ENCODE data around the gene APEX2. TPM values are rescaled to one million over a fixed set of nuclear protein-coding genes. Genes with fewer than 3 reads are reported as not detected.

APEX2 gene
- total RNA-seq, 1 donor = 8.8 TPM

DNA sequence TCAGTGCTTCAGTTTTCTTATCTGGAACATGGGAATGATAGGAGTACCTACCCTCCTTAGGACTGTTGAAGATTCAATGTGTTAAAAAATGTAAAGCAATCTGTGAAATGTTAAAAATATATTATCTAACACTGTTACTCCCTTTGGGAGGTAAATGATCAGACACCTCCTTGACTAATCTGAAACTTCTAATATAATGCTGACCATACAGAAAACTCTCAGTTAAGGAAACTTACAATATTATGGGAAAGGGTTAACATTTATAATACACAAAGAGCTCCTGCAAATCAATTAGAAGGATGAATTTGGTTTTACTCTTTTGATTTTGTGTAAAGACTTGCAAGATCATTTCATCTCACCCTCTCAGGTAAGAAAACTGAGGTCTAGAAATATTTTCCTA is 4.5 kb upstream of the APEX2 start:
- H3K4me3 ChIP-seq (ENCODE audit: low read depth, low read length) = no peak overlapping the region
- TF ChIP-seq, protein P1, sequence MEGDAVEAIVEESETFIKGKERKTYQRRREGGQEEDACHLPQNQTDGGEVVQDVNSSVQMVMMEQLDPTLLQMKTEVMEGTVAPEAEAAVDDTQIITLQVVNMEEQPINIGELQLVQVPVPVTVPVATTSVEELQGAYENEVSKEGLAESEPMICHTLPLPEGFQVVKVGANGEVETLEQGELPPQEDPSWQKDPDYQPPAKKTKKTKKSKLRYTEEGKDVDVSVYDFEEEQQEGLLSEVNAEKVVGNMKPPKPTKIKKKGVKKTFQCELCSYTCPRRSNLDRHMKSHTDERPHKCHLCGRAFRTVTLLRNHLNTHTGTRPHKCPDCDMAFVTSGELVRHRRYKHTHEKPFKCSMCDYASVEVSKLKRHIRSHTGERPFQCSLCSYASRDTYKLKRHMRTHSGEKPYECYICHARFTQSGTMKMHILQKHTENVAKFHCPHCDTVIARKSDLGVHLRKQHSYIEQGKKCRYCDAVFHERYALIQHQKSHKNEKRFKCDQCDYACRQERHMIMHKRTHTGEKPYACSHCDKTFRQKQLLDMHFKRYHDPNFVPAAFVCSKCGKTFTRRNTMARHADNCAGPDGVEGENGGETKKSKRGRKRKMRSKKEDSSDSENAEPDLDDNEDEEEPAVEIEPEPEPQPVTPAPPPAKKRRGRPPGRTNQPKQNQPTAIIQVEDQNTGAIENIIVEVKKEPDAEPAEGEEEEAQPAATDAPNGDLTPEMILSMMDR (IDR thresholded peaks at IDR 0.05; ENCODE audit: insufficient read depth, low read length) = no peak
- DNase-seq (ENCODE audit: low read depth) = no peak

DNA sequence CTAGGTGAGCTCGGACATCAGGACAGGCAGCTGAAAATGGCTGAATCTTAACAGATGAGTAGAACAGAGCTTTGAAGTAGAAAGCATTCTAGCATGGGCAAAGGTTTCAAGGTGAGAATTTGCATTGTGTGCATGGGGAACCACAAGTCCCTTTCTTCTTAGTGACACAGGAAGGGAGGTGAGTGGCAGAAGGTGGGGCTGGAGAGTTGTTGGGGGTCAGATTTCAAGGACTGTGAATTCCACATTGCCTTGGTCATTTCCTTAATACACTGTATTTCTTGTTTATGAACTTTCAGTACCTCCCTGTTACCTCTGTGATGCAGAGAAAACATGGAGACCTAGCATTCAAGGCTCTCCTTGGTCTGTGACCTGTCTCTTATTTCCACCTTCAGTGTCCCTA is 4.1 kb downstream of the APEX2 start:
- DNase-seq (ENCODE audit: low read depth) = no peak
- no peak overlapping the region for H3K4me3 ChIP-seq (ENCODE audit: low read depth, low read length)
- TF ChIP-seq, protein P1 (IDR thresholded peaks at IDR 0.05; ENCODE audit: insufficient read depth, low read length) = no peak

DNA sequence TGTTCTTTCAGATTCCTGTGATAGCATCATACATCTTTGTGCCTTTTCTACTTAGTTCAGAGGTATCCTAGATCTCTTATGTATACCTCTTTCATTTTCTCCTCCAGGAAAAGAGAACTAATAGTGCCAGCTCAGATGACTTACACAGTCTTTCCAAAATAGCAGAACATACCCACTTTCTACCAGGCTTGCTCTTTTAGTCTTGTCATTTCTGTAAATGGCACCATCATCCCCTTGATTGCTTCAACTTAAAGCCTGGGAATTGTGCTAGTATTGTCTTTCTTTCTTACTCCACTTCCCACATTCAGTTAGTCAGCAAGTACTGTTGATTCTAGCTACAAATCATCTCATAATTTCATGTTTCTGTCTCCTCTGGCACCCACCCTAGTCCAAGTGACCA is 5.1 kb downstream of the APEX2 start:
- no peak overlapping the region for H3K4me3 ChIP-seq (ENCODE audit: low read depth, low read length)
- TF ChIP-seq, protein P1 (IDR thresholded peaks at IDR 0.05; ENCODE audit: insufficient read depth, low read length) = no peak
- DNase-seq (ENCODE audit: low read depth) = no peak

DNA sequence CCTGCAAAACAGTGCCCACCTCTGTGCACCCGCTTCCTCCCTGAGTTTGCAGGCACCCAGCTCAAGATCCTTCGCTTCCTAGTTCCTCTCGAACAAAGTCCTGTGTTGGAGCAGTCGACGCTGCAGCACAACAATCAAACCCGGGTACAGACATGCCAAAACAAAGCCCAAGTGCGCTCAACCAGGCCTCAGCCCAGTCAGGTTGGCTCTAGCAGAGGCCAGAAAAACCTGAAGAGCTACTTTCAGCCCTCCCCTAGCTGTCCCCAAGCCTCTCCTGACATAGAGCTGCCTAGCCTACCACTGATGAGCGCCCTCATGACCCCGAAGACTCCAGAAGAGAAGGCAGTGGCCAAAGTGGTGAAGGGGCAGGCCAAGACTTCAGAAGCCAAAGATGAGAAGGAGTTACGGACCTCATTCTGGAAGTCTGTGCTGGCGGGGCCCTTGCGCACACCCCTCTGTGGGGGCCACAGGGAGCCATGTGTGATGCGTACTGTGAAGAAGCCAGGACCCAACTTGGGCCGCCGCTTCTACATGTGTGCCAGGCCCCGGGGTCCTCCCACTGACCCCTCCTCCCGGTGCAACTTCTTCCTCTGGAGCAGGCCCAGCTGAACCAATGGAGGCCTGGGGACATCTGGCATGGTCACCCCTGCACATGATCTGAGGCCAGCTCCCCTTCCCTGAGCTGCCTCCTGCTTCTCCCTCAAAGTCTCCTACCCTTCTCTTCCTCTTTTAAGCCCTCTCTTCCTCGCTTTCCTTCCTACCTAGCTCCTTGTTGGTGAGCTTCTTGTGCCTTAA is 6.9 kb downstream of the APEX2 start:
- TF ChIP-seq, protein P1 (IDR thresholded peaks at IDR 0.05; ENCODE audit: insufficient read depth, low read length) = no peak
- no peak for DNase-seq (ENCODE audit: low read depth)
- H3K4me3 ChIP-seq (ENCODE audit: low read depth, low read length) = no peak overlapping the region

- H3K4me3 ChIP-seq (ENCODE audit: low read depth, low read length) = no peak overlapping the region
- TF ChIP-seq, protein P1 (IDR thresholded peaks at IDR 0.05; ENCODE audit: insufficient read depth, low read length) = no peak
- DNase-seq (ENCODE audit: low read depth) = peak; percentile 73
Observed at GRCh38 chrX:55007656-55008055, 7.5 kb downstream of the APEX2 start.

DNA sequence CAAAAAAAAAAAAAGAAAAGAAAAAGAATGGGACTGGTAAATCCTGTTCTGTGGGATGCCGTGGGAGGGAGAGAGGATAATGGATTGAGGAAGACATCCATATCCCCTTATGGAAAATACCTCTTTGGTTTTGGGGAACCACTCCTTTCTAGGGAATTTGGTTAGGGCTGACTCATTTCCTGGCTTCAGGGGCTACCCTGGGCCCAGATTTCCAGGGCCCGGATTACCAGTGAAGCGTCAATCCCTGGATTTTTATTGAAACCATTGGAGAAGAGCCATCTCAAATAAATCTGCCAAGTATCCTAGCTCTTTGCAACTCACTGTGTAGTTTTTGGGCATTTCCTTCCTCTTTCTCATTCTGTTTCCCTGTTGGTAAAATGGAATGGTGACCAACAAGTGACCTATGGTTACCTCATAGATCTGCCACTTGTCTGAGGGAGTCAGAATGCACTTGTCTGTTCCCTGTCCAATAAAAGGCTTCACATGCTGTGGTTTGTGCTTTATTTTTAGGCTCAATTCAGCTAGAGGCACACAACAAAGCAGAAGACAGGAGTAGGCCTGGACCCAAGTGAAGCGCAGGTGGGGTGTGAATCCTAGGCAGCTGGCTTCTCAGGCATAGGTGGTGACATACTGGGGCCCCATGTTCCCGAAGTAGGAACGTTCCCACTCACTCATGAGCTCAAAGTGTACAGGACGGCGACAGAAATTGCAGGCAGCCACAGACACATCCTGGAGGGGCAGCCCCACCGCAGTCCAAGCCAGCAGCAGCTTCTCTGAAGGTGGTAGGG is 8.6 kb downstream of the APEX2 start:
- TF ChIP-seq, protein P1 (IDR thresholded peaks at IDR 0.05; ENCODE audit: insufficient read depth, low read length) = no peak
- DNase-seq (ENCODE audit: low read depth) = peak; percentile 60
- no peak overlapping the region for H3K4me3 ChIP-seq (ENCODE audit: low read depth, low read length)
